WTC11 (cell line): ENCODE data around the gene GBF1. TPM values are rescaled to one million over a fixed set of nuclear protein-coding genes. Genes with fewer than 3 reads are reported as not detected.

Source experiments
- ATAC-seq: fragments of 200-7000 bp; cut with Tn5 transposase; 2 replicates; pipeline ENCODE4 v1.10.0; 2021; ENCODE audit warnings: mild to moderate bottlenecking, moderate library complexity
- Bru-seq: library from RNA; stranded (reverse); fragments of 400-500 nt; gene quantifications from one replicate; lab custom pipeline; 2021; lab: Mats Ljungman, UMichigan
- CTCF ChIA-PET: fragments of 300-600 bp; sonication (Branson Sonifier 250); formaldehyde crosslinking; loops from one replicate; lab custom pipeline; 2021; ENCODE audit warnings: antibody characterized with exemption; lab: Charles Lee
- POLR2A ChIA-PET: fragments of 350-600 bp; sonication (Branson Sonifier 250); formaldehyde crosslinking; loops from one replicate; lab custom pipeline; 2021; ENCODE audit warnings: antibody characterized with exemption; lab: Charles Lee
- DNase-seq: peaks from one replicate; pipeline ENCODE4 v3.0.0; 2021; ENCODE audit warnings: low spot score
- H3K27ac Mint-ChIP-seq: 2 replicates; pipeline ENCODE4 v1.8.0; 2021; ENCODE audit warnings: mixed read lengths
- H3K27me3 Mint-ChIP-seq: 2 replicates; pipeline ENCODE4 v1.8.0; 2021; ENCODE audit warnings: low read depth, mild to moderate bottlenecking, moderate library complexity, mixed read lengths
- H3K36me3 Mint-ChIP-seq: 2 replicates; pipeline ENCODE4 v1.8.0; 2021; ENCODE audit warnings: mixed read lengths
- H3K4me1 Mint-ChIP-seq: 2 replicates; pipeline ENCODE4 v1.8.0; 2022; ENCODE audit warnings: mixed read lengths
- H3K4me3 Mint-ChIP-seq: 2 replicates; pipeline ENCODE4 v1.8.0; 2021; ENCODE audit warnings: mild to moderate bottlenecking, moderate library complexity, mixed read lengths
- H3K9me3 Mint-ChIP-seq: 2 replicates; pipeline ENCODE4 v1.8.0; 2021; ENCODE audit warnings: mixed read lengths
- CREM ChIP-seq: sonication (generic); formaldehyde crosslinking; IDR thresholded peaks from 2 replicates; pipeline ENCODE4 v1.8.1; 2022; ENCODE audit warnings: mild to moderate bottlenecking, missing genetic modification reagents, moderate library complexity
- IRF2 ChIP-seq: sonication (generic); formaldehyde crosslinking; IDR thresholded peaks from 2 replicates; pipeline ENCODE4 v1.8.0; 2022; ENCODE audit warnings: low read depth, missing genetic modification reagents, borderline replicate concordance
- NFATC4 ChIP-seq: fragments of 250-450 bp; sonication (Bioruptor Pico); IDR thresholded peaks from 2 replicates; pipeline ENCODE4 v1.9.0; 2021; ENCODE audit warnings: mild to moderate bottlenecking
- NFYB ChIP-seq: sonication (generic); formaldehyde crosslinking; conservative IDR thresholded peaks from 2 replicates; pipeline ENCODE4 v1.8.0; 2022; ENCODE audit warnings: low read depth, missing genetic modification reagents
- NR2C2 ChIP-seq: sonication (generic); formaldehyde crosslinking; IDR thresholded peaks from 2 replicates; pipeline ENCODE4 v1.8.0; 2022; ENCODE audit warnings: mild to moderate bottlenecking, missing genetic modification reagents
- OVOL2 ChIP-seq: fragments of 250-450 bp; sonication (Bioruptor Pico); IDR thresholded peaks from 2 replicates; pipeline ENCODE4 v1.9.0; 2021; ENCODE audit warnings: mild to moderate bottlenecking, borderline replicate concordance
- RELA ChIP-seq: sonication (generic); formaldehyde crosslinking; IDR thresholded peaks from 2 replicates; pipeline ENCODE4 v1.8.1; 2022; ENCODE audit warnings: missing genetic modification reagents, mild to moderate bottlenecking, borderline replicate concordance
- SMAD3 ChIP-seq: sonication (generic); formaldehyde crosslinking; IDR thresholded peaks from 2 replicates; pipeline ENCODE4 v1.8.0; 2022; ENCODE audit warnings: missing genetic modification reagents, mild to moderate bottlenecking, borderline replicate concordance
- SOX15 ChIP-seq: fragments of 250-450 bp; sonication (Bioruptor Pico); IDR thresholded peaks from 2 replicates; pipeline ENCODE4 v1.9.0; 2021; ENCODE audit warnings: mild to moderate bottlenecking
- SP1 ChIP-seq: sonication (generic); formaldehyde crosslinking; conservative IDR thresholded peaks from 2 replicates; pipeline ENCODE4 v1.8.1; 2022; ENCODE audit warnings: missing genetic modification reagents
- ZNF263 ChIP-seq: sonication (generic); formaldehyde crosslinking; IDR thresholded peaks from 2 replicates; pipeline ENCODE4 v1.8.1; 2022; ENCODE audit warnings: low read depth, mild to moderate bottlenecking, moderate library complexity, missing genetic modification reagents
- ZNF396 ChIP-seq: fragments of 250-450 bp; sonication (Bioruptor Pico); IDR thresholded peaks from 2 replicates; pipeline ENCODE4 v1.8.0; 2021; ENCODE audit warnings: mild to moderate bottlenecking, moderate library complexity, borderline replicate concordance
- long read RNA-seq, 3 experiments: library from RNA in 1 of 3; library from capped mRNA in 1 of 3; library from polyadenylated mRNA in 1 of 3; unstranded in 2 of 3; stranded (forward) in 1 of 3; transcript quantifications; one replicate each; pipeline ENCODE4 v2.0.0, GENCODE V29; 2021
- total RNA-seq: library from RNA; stranded (reverse); gene quantifications from 3 replicates; pipeline ENCODE4 v1.2.3, GENCODE V29; 2021
- TF ChIP-seq, protein P1 (sequence below): sonication (generic); formaldehyde crosslinking; IDR thresholded peaks from 2 replicates; pipeline ENCODE4 v1.8.0; 2023; ENCODE audit warnings: missing genetic modification reagents, mild to moderate bottlenecking, borderline replicate concordance
- TF ChIP-seq, protein P2 (sequence below): sonication (generic); formaldehyde crosslinking; IDR thresholded peaks from 2 replicates; pipeline ENCODE4 v1.8.0; 2022; ENCODE audit warnings: mild to moderate bottlenecking, missing genetic modification reagents
- TF ChIP-seq, protein P3 (sequence below): sonication (generic); formaldehyde crosslinking; IDR thresholded peaks from 2 replicates; pipeline ENCODE4 v1.8.1; 2023; ENCODE audit warnings: mild to moderate bottlenecking, missing genetic modification reagents, moderate library complexity
- TF ChIP-seq, protein P4 (sequence below): sonication (generic); formaldehyde crosslinking; IDR thresholded peaks from 2 replicates; pipeline ENCODE4 v1.8.1; 2022; ENCODE audit warnings: mild to moderate bottlenecking, missing genetic modification reagents, moderate library complexity, borderline replicate concordance
- TF ChIP-seq, protein P5 (sequence below): sonication (generic); formaldehyde crosslinking; IDR thresholded peaks from 2 replicates; pipeline ENCODE4 v1.8.1; 2022; ENCODE audit warnings: missing genetic modification reagents, borderline replicate concordance
- TF ChIP-seq, protein P6 (sequence below): fragments of 250-450 bp; sonication (Bioruptor Pico); IDR thresholded peaks from 2 replicates; pipeline ENCODE4 v1.9.0; 2021; ENCODE audit warnings: moderate library complexity, mild to moderate bottlenecking, inconsistent platforms, borderline replicate concordance

GBF1 gene, protein sequence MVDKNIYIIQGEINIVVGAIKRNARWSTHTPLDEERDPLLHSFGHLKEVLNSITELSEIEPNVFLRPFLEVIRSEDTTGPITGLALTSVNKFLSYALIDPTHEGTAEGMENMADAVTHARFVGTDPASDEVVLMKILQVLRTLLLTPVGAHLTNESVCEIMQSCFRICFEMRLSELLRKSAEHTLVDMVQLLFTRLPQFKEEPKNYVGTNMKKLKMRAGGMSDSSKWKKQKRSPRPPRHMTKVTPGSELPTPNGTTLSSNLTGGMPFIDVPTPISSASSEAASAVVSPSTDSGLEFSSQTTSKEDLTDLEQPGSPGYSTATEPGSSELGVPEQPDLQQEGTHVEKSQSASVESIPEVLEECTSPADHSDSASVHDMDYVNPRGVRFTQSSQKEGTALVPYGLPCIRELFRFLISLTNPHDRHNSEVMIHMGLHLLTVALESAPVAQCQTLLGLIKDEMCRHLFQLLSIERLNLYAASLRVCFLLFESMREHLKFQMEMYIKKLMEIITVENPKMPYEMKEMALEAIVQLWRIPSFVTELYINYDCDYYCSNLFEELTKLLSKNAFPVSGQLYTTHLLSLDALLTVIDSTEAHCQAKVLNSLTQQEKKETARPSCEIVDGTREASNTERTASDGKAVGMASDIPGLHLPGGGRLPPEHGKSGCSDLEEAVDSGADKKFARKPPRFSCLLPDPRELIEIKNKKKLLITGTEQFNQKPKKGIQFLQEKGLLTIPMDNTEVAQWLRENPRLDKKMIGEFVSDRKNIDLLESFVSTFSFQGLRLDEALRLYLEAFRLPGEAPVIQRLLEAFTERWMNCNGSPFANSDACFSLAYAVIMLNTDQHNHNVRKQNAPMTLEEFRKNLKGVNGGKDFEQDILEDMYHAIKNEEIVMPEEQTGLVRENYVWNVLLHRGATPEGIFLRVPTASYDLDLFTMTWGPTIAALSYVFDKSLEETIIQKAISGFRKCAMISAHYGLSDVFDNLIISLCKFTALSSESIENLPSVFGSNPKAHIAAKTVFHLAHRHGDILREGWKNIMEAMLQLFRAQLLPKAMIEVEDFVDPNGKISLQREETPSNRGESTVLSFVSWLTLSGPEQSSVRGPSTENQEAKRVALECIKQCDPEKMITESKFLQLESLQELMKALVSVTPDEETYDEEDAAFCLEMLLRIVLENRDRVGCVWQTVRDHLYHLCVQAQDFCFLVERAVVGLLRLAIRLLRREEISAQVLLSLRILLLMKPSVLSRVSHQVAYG (N-terminal part only)
- total RNA-seq = 29.8 to 32.4 TPM (median 32.1 TPM) in 3 replicates
- percentile 65 among the genes with signal in this experiment for Bru-seq, nascent RNA
- long read RNA-seq, experiment 1, full-length matches to known transcripts = 14 of 127 reads
- long read RNA-seq, experiment 1, partial matches to known transcripts = 50 of 127 reads
- long read RNA-seq, experiment 1, other reads (novel, unspliced or antisense) = 63 of 127 reads
- long read RNA-seq, experiment 2, full-length matches to known transcripts = 1 of 35 reads
- long read RNA-seq, experiment 2, partial matches to known transcripts = 22 of 35 reads
- long read RNA-seq, experiment 2, other reads (novel, unspliced or antisense) = 12 of 35 reads
- long read RNA-seq, experiment 3 = 0 reads

DNA sequence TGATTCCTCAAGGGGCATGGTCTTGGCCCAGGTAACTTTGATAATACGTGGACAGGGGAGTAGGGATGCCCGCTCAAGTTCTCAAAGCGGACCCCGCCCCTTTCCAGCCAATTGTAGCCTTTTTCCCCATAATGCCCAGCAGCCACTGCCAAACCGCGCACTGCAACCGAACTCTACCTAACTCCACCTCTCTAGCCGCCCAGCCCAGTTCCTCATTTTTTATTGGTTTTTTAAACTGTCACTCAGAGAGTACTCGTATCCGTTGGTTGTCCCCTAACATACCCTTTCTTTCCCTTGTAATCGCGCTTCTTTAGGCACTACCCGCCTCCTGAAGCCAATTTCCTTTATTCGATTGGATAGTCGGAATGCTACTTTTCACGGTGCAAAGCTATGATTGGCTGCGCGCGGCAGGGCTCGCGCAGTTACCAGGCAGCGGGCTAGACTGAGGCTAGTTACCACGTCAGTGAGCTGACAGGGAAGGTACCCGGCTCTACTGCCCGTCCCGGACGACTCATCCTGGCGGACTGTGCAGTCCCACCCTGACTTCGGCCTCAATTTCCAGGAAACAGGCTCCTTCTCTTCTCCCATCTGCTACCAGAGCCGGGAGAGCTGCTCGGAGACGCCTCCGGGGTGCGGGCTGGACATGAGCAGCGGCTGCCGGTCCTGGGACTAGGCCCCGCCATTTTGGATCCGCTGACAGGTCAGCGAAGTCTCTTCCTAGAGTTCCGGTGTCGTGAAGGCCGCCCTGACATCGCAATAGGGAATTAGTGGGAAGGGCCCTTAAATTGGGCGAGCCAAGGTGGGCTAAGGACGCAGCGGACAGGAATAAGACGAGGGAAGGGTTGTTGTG is at the start of gene GBF1:
GBF1 (plus strand) TSS at position 451 of the 850 bp plus-strand sequence. CDS start 13,407 bp downstream, outside the sequence.
- ATAC-seq (peak; percentile 93), DNase-seq (peak; percentile 90)
- peak; percentile 86; the same call in 1 of the 2 replicates for TF ChIP-seq CREM
- peak; percentile 87 for TF ChIP-seq SP1
- no peak for TF ChIP-seq NR2C2
- no peak for TF ChIP-seq ZNF263 (CRISPR knock-in tag)
- TF ChIP-seq NFYB (CRISPR knock-in tag) = peak; percentile 88
- TF ChIP-seq, protein P1, sequence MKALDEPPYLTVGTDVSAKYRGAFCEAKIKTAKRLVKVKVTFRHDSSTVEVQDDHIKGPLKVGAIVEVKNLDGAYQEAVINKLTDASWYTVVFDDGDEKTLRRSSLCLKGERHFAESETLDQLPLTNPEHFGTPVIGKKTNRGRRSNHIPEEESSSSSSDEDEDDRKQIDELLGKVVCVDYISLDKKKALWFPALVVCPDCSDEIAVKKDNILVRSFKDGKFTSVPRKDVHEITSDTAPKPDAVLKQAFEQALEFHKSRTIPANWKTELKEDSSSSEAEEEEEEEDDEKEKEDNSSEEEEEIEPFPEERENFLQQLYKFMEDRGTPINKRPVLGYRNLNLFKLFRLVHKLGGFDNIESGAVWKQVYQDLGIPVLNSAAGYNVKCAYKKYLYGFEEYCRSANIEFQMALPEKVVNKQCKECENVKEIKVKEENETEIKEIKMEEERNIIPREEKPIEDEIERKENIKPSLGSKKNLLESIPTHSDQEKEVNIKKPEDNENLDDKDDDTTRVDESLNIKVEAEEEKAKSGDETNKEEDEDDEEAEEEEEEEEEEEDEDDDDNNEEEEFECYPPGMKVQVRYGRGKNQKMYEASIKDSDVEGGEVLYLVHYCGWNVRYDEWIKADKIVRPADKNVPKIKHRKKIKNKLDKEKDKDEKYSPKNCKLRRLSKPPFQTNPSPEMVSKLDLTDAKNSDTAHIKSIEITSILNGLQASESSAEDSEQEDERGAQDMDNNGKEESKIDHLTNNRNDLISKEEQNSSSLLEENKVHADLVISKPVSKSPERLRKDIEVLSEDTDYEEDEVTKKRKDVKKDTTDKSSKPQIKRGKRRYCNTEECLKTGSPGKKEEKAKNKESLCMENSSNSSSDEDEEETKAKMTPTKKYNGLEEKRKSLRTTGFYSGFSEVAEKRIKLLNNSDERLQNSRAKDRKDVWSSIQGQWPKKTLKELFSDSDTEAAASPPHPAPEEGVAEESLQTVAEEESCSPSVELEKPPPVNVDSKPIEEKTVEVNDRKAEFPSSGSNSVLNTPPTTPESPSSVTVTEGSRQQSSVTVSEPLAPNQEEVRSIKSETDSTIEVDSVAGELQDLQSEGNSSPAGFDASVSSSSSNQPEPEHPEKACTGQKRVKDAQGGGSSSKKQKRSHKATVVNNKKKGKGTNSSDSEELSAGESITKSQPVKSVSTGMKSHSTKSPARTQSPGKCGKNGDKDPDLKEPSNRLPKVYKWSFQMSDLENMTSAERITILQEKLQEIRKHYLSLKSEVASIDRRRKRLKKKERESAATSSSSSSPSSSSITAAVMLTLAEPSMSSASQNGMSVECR = peak; percentile 29; the same call in 1 of the 2 replicates
- TF ChIP-seq, protein P2, sequence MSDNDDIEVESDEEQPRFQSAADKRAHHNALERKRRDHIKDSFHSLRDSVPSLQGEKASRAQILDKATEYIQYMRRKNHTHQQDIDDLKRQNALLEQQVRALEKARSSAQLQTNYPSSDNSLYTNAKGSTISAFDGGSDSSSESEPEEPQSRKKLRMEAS (CRISPR knock-in tag) = peak; percentile 40; the same call in 1 of the 2 replicates
- ChIA-PET CTCF (interaction anchor here (0.9 to 3.2 kb wide), 14 partner anchors 10 to 404 kb away, joined by 3 to 32 read pairs (median 6); partner anchors contain the start of gene NFKB2), POLR2A (interaction anchor here (0.6 to 1.1 kb wide), 6 partner anchors 14 to 1099 kb away, joined by 3 to 8 read pairs (median 6); no protein-coding TSS in a partner anchor)
- Mint-ChIP-seq H3K27me3 (peaks cover 45% of the 10 kb centered on the region), H3K9me3 (no peaks in the 10 kb centered on the region), H3K27ac (peak within 1 kb of the TSS; percentile 96), H3K4me1 (peaks cover 38% of the 10 kb centered on the region), H3K4me3 (peak within 1 kb of the TSS; percentile 100), H3K36me3 (no peaks in the 10 kb centered on the region)

DNA sequence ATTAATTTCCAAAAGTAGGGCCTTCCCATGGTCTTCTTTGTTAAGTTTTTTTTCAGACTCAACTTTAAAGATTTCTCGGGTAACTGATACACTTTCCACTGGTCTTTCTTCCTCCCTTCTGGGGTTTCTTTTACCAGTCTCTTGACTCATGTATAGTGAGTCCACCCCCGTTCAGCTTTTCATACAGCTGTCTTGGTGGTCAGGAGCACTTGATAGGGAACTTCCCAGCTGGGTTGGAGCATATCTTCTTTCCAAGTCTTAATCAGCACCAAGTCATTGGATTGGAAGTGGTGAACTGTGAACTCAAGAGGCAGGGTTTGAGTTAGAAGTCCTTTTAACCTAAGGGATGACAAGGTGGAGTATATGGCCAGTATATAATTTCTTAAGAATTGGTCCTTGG is 48.4 kb upstream of the GBF1 start:
- Mint-ChIP-seq H3K36me3 (peaks cover 9% of the 10 kb centered on the region), H3K27me3 (peaks cover 44% of the 10 kb centered on the region), H3K4me1 (no peaks in the 10 kb centered on the region), H3K27ac (no peak overlapping the region), H3K4me3 (no peak overlapping the region), H3K9me3 (peaks cover 57% of the 10 kb centered on the region)
- ChIA-PET CTCF (no interaction called here), POLR2A (no interaction called here)
- ATAC-seq (no peak), DNase-seq (no peak)
- TF ChIP-seq NR2C2 (no peak), SOX15 (no peak), NFATC4 (CRISPR knock-in tag) (no peak), IRF2 (no peak), RELA (CRISPR knock-in tag) (no peak), ZNF396 (CRISPR knock-in tag) (no peak), OVOL2 (CRISPR knock-in tag) (no peak), SMAD3 (CRISPR knock-in tag) (no peak)
- TF ChIP-seq, protein P3, sequence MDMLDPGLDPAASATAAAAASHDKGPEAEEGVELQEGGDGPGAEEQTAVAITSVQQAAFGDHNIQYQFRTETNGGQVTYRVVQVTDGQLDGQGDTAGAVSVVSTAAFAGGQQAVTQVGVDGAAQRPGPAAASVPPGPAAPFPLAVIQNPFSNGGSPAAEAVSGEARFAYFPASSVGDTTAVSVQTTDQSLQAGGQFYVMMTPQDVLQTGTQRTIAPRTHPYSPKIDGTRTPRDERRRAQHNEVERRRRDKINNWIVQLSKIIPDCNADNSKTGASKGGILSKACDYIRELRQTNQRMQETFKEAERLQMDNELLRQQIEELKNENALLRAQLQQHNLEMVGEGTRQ (CRISPR knock-in tag) = no peak
- TF ChIP-seq, protein P4, sequence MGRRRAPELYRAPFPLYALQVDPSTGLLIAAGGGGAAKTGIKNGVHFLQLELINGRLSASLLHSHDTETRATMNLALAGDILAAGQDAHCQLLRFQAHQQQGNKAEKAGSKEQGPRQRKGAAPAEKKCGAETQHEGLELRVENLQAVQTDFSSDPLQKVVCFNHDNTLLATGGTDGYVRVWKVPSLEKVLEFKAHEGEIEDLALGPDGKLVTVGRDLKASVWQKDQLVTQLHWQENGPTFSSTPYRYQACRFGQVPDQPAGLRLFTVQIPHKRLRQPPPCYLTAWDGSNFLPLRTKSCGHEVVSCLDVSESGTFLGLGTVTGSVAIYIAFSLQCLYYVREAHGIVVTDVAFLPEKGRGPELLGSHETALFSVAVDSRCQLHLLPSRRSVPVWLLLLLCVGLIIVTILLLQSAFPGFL (CRISPR knock-in tag) = no peak
- TF ChIP-seq, protein P5, sequence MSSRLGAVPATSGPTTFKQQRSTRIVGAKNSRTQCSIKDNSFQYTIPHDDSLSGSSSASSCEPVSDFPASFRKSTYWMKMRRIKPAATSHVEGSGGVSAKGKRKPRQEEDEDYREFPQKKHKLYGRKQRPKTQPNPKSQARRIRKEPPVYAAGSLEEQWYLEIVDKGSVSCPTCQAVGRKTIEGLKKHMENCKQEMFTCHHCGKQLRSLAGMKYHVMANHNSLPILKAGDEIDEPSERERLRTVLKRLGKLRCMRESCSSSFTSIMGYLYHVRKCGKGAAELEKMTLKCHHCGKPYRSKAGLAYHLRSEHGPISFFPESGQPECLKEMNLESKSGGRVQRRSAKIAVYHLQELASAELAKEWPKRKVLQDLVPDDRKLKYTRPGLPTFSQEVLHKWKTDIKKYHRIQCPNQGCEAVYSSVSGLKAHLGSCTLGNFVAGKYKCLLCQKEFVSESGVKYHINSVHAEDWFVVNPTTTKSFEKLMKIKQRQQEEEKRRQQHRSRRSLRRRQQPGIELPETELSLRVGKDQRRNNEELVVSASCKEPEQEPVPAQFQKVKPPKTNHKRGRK (CRISPR knock-in tag) = no peak
- TF ChIP-seq, protein P6, sequence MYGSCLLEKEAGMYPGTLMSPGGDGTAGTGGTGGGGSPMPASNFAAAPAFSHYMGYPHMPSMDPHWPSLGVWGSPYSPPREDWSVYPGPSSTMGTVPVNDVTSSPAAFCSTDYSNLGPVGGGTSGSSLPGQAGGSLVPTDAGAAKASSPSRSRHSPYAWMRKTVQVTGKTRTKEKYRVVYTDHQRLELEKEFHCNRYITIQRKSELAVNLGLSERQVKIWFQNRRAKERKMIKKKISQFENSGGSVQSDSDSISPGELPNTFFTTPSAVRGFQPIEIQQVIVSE (CRISPR knock-in tag) = no peak
